Activated naive CD4-positive, alpha-beta T cell treated with anti-CD3 and anti-CD28 coated beads, Interleukin-2, amount 50 U/mL, for 24 hours (primary cell): Measurements from ENCODE around the gene TMEM63B.

Source experiments
- H3K27ac Mint-ChIP-seq: one replicate; pipeline ENCODE4 v1.8.0; 2021; ENCODE audit warnings: mild to moderate bottlenecking, mixed read lengths
- H3K27me3 Mint-ChIP-seq: one replicate; pipeline ENCODE4 v1.8.0; 2021; ENCODE audit warnings: mixed read lengths
- H3K36me3 Mint-ChIP-seq: one replicate; pipeline ENCODE4 v1.8.0; 2021; ENCODE audit warnings: mixed read lengths
- H3K4me1 Mint-ChIP-seq: one replicate; pipeline ENCODE4 v1.8.0; 2021; ENCODE audit warnings: mixed read lengths
- H3K4me3 Mint-ChIP-seq: one replicate; pipeline ENCODE4 v1.8.0; 2021; ENCODE audit warnings: mild to moderate bottlenecking, mixed read lengths
- H3K9me3 Mint-ChIP-seq: one replicate; pipeline ENCODE4 v1.8.0; 2021; ENCODE audit warnings: mixed read lengths

The TMEM63B gene

GRCh38 chr6:44107017-44107416 is 20.3 kb upstream of the TMEM63B start:
- Mint-ChIP-seq H3K4me3 (no peak overlapping the region), H3K27me3 (no peaks in the 10 kb centered on the region), H3K9me3 (no peaks in the 10 kb centered on the region), H3K4me1 (peaks cover 11% of the 10 kb centered on the region), H3K27ac (no peak overlapping the region), H3K36me3 (peaks cover 6% of the 10 kb centered on the region)

- H3K36me3 Mint-ChIP-seq, result peaks cover 12% of the 10 kb centered on the region
- H3K27ac Mint-ChIP-seq, result no peak overlapping the region
- no peak overlapping the region for H3K4me3 Mint-ChIP-seq
- no peaks in the 10 kb centered on the region for H3K27me3 Mint-ChIP-seq
- H3K9me3 Mint-ChIP-seq, result no peaks in the 10 kb centered on the region
- peaks cover 10% of the 10 kb centered on the region for H3K4me1 Mint-ChIP-seq
Observed at GRCh38 chr6:44108471-44108870, 18.9 kb upstream of the TMEM63B start.

GRCh38 chr6:44109212-44109611 is 18.1 kb upstream of the TMEM63B start:
- Mint-ChIP-seq H3K27me3 (no peaks in the 10 kb centered on the region), H3K9me3 (no peaks in the 10 kb centered on the region), H3K36me3 (peaks cover 12% of the 10 kb centered on the region), H3K4me3 (no peak overlapping the region), H3K4me1 (peaks cover 10% of the 10 kb centered on the region), H3K27ac (no peak overlapping the region)

- Mint-ChIP-seq H3K9me3 (no peaks in the 10 kb centered on the region), H3K27me3 (no peaks in the 10 kb centered on the region), H3K27ac (no peak overlapping the region), H3K36me3 (peaks cover 14% of the 10 kb centered on the region), H3K4me3 (no peak overlapping the region), H3K4me1 (peaks cover 11% of the 10 kb centered on the region)
Observed at GRCh38 chr6:44110005-44110676, 17.2 kb upstream of the TMEM63B start.

- Mint-ChIP-seq H3K4me1 (peaks cover 18% of the 10 kb centered on the region), H3K4me3 (no peak overlapping the region), H3K27ac (no peak overlapping the region), H3K36me3 (peaks cover 16% of the 10 kb centered on the region), H3K27me3 (no peaks in the 10 kb centered on the region), H3K9me3 (no peaks in the 10 kb centered on the region)
Observed at GRCh38 chr6:44110966-44111365, 16.4 kb upstream of the TMEM63B start.

- Mint-ChIP-seq H3K4me1 (peaks cover 25% of the 10 kb centered on the region), H3K36me3 (peaks cover 16% of the 10 kb centered on the region), H3K27me3 (no peaks in the 10 kb centered on the region), H3K4me3 (no peak overlapping the region), H3K9me3 (no peaks in the 10 kb centered on the region), H3K27ac (no peak overlapping the region)
Observed at GRCh38 chr6:44111434-44112417, 15.6 kb upstream of the TMEM63B start.

- Mint-ChIP-seq H3K27ac (no peak overlapping the region), H3K9me3 (no peaks in the 10 kb centered on the region), H3K27me3 (no peaks in the 10 kb centered on the region), H3K4me3 (no peak overlapping the region), H3K36me3 (peaks cover 16% of the 10 kb centered on the region), H3K4me1 (peaks cover 41% of the 10 kb centered on the region)
Observed at GRCh38 chr6:44113414-44113813, 13.9 kb upstream of the TMEM63B start.

- H3K27ac Mint-ChIP-seq, result no peak overlapping the region
- peaks cover 16% of the 10 kb centered on the region for H3K36me3 Mint-ChIP-seq
- H3K4me3 Mint-ChIP-seq, result no peak overlapping the region
- no peaks in the 10 kb centered on the region for H3K27me3 Mint-ChIP-seq
- no peaks in the 10 kb centered on the region for H3K9me3 Mint-ChIP-seq
- peaks cover 59% of the 10 kb centered on the region for H3K4me1 Mint-ChIP-seq
Observed at GRCh38 chr6:44115866-44116265, 11.5 kb upstream of the TMEM63B start.

- no peak overlapping the region for H3K27ac Mint-ChIP-seq
- H3K4me1 Mint-ChIP-seq, result peaks cover 61% of the 10 kb centered on the region
- no peaks in the 10 kb centered on the region for H3K27me3 Mint-ChIP-seq
- no peaks in the 10 kb centered on the region for H3K9me3 Mint-ChIP-seq
- H3K36me3 Mint-ChIP-seq, result peaks cover 12% of the 10 kb centered on the region
- no peak overlapping the region for H3K4me3 Mint-ChIP-seq
Observed at GRCh38 chr6:44116641-44117382, 10.5 kb upstream of the TMEM63B start.

- Mint-ChIP-seq H3K4me1 (peaks cover 60% of the 10 kb centered on the region), H3K9me3 (no peaks in the 10 kb centered on the region), H3K36me3 (peaks cover 7% of the 10 kb centered on the region), H3K4me3 (no peak overlapping the region), H3K27me3 (no peaks in the 10 kb centered on the region), H3K27ac (no peak overlapping the region)
Observed at GRCh38 chr6:44117397-44118128, 9.8 kb upstream of the TMEM63B start.

GRCh38 chr6:44119704-44120262 is 7.6 kb upstream of the TMEM63B start:
- Mint-ChIP-seq H3K36me3 (peaks cover 4% of the 10 kb centered on the region), H3K4me3 (no peak overlapping the region), H3K27me3 (no peaks in the 10 kb centered on the region), H3K9me3 (no peaks in the 10 kb centered on the region), H3K4me1 (peaks cover 82% of the 10 kb centered on the region), H3K27ac (no peak overlapping the region)

GRCh38 chr6:44120692-44121443 is 6.5 kb upstream of the TMEM63B start:
- peaks cover 3% of the 10 kb centered on the region for H3K36me3 Mint-ChIP-seq
- no peaks in the 10 kb centered on the region for H3K9me3 Mint-ChIP-seq
- no peak overlapping the region for H3K27ac Mint-ChIP-seq
- peaks cover 83% of the 10 kb centered on the region for H3K4me1 Mint-ChIP-seq
- H3K4me3 Mint-ChIP-seq, result no peak overlapping the region
- H3K27me3 Mint-ChIP-seq, result no peaks in the 10 kb centered on the region

GRCh38 chr6:44122801-44123200 is 4.6 kb upstream of the TMEM63B start:
- Mint-ChIP-seq H3K27me3 (no peaks in the 10 kb centered on the region), H3K9me3 (no peaks in the 10 kb centered on the region), H3K4me1 (peaks cover 76% of the 10 kb centered on the region), H3K4me3 (peak overlapping the region; percentile 71), H3K36me3 (peaks cover 4% of the 10 kb centered on the region), H3K27ac (peak overlapping the region; percentile 1)

- H3K27me3 Mint-ChIP-seq, result no peaks in the 10 kb centered on the region
- H3K9me3 Mint-ChIP-seq, result no peaks in the 10 kb centered on the region
- peaks cover 4% of the 10 kb centered on the region for H3K36me3 Mint-ChIP-seq
- peak overlapping the region; percentile 71 for H3K4me3 Mint-ChIP-seq
- no peak overlapping the region for H3K27ac Mint-ChIP-seq
- H3K4me1 Mint-ChIP-seq, result peaks cover 69% of the 10 kb centered on the region
Observed at GRCh38 chr6:44123544-44123943, 3.8 kb upstream of the TMEM63B start.
